ENCODE measurements around the gene GATB. TPM values are rescaled to one million over a fixed set of nuclear protein-coding genes. Genes with fewer than 3 reads are reported as not detected.

Gene GATB
- total and polyA plus RNA-seq, 2 of the 4 experiments (the other 2 are of a cell fraction): 18.7 to 20.3 TPM

DNA sequence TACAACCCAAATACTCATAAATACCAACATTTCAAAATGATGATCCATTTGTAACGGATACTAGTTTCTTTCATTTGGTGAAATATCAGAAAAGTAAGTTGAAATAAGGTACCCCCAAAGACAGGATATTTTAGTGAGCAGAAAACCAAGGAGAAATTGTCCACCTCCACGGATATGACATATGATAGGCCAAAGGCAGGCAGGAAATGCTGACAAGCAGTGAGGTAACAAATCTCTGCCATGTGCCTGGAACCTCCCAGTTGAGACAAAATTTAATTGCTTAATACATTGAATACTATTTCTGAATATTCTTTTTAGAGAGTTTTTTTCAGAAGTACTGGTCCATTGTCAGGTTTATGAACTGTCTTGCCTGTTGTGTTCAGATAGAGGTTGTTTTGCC, 118.8 kb downstream of the GATB start:
- Histone ChIP-seq H3K79me1 (ENCODE audit: low read depth in 1 of 2, low read length in 2 of 2) (no peaks in the 10 kb centered on the region), H3K9me3 (ENCODE audit: control insufficient read depth, insufficient read depth, low read length) (no peaks in the 10 kb centered on the region), H2AK5ac (ENCODE audit: low read depth, low read length) (no peak overlapping the region), H3K9me1 (ENCODE audit: insufficient read depth, low read length) (no peaks in the 10 kb centered on the region), H3K36me3 (ENCODE audit: control insufficient read depth, insufficient read depth, low read length) (no peaks in the 10 kb centered on the region), H3K56ac (ENCODE audit: extremely low read depth, insufficient read depth, low read length) (no peak overlapping the region), H3K9ac (ENCODE audit: low read depth, low read length) (no peak overlapping the region), H2AFZ (replicated peaks; ENCODE audit: low read length, poor library complexity) (no peak overlapping the region), H3K27ac (ENCODE audit: insufficient read depth, low read length) (no peak overlapping the region), H3K14ac (replicated peaks; ENCODE audit: low read depth, low read length) (no peak overlapping the region), H3K18ac (ENCODE audit: low read depth, low read length) (no peak overlapping the region), H2BK15ac (ENCODE audit: low read depth, low read length) (no peak overlapping the region), H4K20me1 (ENCODE audit: insufficient read depth, low read length) (no peaks in the 10 kb centered on the region), H3K27me3 (ENCODE audit: control insufficient read depth, insufficient read depth, low read length) (peaks cover 17% of the 10 kb centered on the region), H4K8ac (ENCODE audit: low read depth in 2 of 2, low read length in 2 of 2) (no peak overlapping the region), H3K4me2 (ENCODE audit: low read depth, low read length) (no peak overlapping the region), H4K91ac (ENCODE audit: insufficient read depth, low read depth, low read length) (no peak overlapping the region), H2BK20ac (ENCODE audit: low read depth, low read length) (no peak overlapping the region), H3K4me1 (ENCODE audit: control insufficient read depth, insufficient read depth, low read length) (no peaks in the 10 kb centered on the region), H2BK120ac (ENCODE audit: low read depth, low read length) (no peak overlapping the region), H3K23ac (ENCODE audit: low read depth, low read length) (no peak overlapping the region), H3K4me3 (ENCODE audit: insufficient read depth, low read depth, low read length) (no peak overlapping the region), H2AK9ac (replicated peaks; ENCODE audit: low read depth, low read length, poor library complexity) (no peak overlapping the region), H4K5ac (ENCODE audit: low read depth, low read length) (no peak overlapping the region), H3K4ac (ENCODE audit: low read depth, low read length) (no peak overlapping the region), H2BK5ac (ENCODE audit: low read depth, low read length, poor library complexity, severe bottlenecking) (no peak overlapping the region)
- WGBS, 2 experiments (ENCODE audit: extremely low coverage in 2 of 2, insufficient read length in 1 of 2): no CpG with 5 or more reads among the region's 2 CpGs
- DNase-seq (no peak), ATAC-seq (ENCODE audit: low read depth) (no peak)
- intact Hi-C loops (cut with micrococcal nuclease): loop anchor here (10.0 kb wide), 1 partner anchor 733 kb away; no protein-coding TSS in a partner anchor
- dilution Hi-C loops (cut with HindIII; ENCODE audit: low sequenced_read_pairs, unreplicated experiment): no loop called here
- no TSS peak for BruUV-seq (replicated peaks)
- in situ Hi-C loops (cut with MboI; ENCODE audit: low sequenced_read_pairs): no loop called here
- TF ChIP-seq SMC3 (IDR thresholded peaks at IDR 0.05; ENCODE audit: low read depth, low read length): no peak
- TF ChIP-seq RCOR1 (IDR thresholded peaks at IDR 0.05; ENCODE audit: insufficient replicate concordance, low read length): no peak
- TF ChIP-seq MAFK (IDR thresholded peaks at IDR 0.05; ENCODE audit: low read depth, low read length): no peak
- TF ChIP-seq MAZ (IDR thresholded peaks at IDR 0.05; ENCODE audit: borderline replicate concordance, low read depth, low read length): no peak
- TF ChIP-seq MXI1 (IDR thresholded peaks at IDR 0.05; ENCODE audit: borderline replicate concordance, low read depth, low read length): no peak
- TF ChIP-seq, protein P1, sequence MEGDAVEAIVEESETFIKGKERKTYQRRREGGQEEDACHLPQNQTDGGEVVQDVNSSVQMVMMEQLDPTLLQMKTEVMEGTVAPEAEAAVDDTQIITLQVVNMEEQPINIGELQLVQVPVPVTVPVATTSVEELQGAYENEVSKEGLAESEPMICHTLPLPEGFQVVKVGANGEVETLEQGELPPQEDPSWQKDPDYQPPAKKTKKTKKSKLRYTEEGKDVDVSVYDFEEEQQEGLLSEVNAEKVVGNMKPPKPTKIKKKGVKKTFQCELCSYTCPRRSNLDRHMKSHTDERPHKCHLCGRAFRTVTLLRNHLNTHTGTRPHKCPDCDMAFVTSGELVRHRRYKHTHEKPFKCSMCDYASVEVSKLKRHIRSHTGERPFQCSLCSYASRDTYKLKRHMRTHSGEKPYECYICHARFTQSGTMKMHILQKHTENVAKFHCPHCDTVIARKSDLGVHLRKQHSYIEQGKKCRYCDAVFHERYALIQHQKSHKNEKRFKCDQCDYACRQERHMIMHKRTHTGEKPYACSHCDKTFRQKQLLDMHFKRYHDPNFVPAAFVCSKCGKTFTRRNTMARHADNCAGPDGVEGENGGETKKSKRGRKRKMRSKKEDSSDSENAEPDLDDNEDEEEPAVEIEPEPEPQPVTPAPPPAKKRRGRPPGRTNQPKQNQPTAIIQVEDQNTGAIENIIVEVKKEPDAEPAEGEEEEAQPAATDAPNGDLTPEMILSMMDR (conservative IDR thresholded peaks at IDR 0.05; ENCODE audit: low read depth, low read length): no peak
- TF ChIP-seq NFE2L2 (IDR thresholded peaks at IDR 0.05; ENCODE audit: low read depth, low read length): no peak
- TF ChIP-seq, protein P2, sequence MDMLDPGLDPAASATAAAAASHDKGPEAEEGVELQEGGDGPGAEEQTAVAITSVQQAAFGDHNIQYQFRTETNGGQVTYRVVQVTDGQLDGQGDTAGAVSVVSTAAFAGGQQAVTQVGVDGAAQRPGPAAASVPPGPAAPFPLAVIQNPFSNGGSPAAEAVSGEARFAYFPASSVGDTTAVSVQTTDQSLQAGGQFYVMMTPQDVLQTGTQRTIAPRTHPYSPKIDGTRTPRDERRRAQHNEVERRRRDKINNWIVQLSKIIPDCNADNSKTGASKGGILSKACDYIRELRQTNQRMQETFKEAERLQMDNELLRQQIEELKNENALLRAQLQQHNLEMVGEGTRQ (IDR thresholded peaks at IDR 0.05; ENCODE audit: low read depth, low read length): no peak
- TF ChIP-seq BHLHE40 (IDR thresholded peaks at IDR 0.05; ENCODE audit: low read depth, low read length): no peak
- TF ChIP-seq CEBPB (IDR thresholded peaks at IDR 0.05; ENCODE audit: low read depth, low read length): no peak
- no peak for TF ChIP-seq RAD21 (IDR thresholded peaks at IDR 0.05; ENCODE audit: low read length)
- TF ChIP-seq FOS (IDR thresholded peaks at IDR 0.05; ENCODE audit: low read depth, low read length): no peak
- no peak for TF ChIP-seq CHD1 (IDR thresholded peaks at IDR 0.05; ENCODE audit: low read depth, low read length)
- TF ChIP-seq, protein P3, sequence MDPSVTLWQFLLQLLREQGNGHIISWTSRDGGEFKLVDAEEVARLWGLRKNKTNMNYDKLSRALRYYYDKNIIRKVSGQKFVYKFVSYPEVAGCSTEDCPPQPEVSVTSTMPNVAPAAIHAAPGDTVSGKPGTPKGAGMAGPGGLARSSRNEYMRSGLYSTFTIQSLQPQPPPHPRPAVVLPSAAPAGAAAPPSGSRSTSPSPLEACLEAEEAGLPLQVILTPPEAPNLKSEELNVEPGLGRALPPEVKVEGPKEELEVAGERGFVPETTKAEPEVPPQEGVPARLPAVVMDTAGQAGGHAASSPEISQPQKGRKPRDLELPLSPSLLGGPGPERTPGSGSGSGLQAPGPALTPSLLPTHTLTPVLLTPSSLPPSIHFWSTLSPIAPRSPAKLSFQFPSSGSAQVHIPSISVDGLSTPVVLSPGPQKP (IDR thresholded peaks at IDR 0.05; ENCODE audit: borderline replicate concordance, low read depth, low read length): no peak
- TF ChIP-seq RFX5 (IDR thresholded peaks at IDR 0.05; ENCODE audit: low read depth, low read length): no peak
- TF ChIP-seq POLR2A (IDR thresholded peaks at IDR 0.05; ENCODE audit: low read depth, low read length): no peak
- ChIA-PET POLR2A (ENCODE audit: unreplicated experiment) (no interaction called here), CTCF (no interaction called here)

Measured in IMR-90 (cell line).